ENCODE data around the gene SEMA3B. TPM values are rescaled to one million over a fixed set of nuclear protein-coding genes. Genes with fewer than 3 reads are reported as not detected.

Gene SEMA3B
- total and polyA plus RNA-seq, 2 experiments from 2014 or later = 2.4 to 3.3 TPM

DNA sequence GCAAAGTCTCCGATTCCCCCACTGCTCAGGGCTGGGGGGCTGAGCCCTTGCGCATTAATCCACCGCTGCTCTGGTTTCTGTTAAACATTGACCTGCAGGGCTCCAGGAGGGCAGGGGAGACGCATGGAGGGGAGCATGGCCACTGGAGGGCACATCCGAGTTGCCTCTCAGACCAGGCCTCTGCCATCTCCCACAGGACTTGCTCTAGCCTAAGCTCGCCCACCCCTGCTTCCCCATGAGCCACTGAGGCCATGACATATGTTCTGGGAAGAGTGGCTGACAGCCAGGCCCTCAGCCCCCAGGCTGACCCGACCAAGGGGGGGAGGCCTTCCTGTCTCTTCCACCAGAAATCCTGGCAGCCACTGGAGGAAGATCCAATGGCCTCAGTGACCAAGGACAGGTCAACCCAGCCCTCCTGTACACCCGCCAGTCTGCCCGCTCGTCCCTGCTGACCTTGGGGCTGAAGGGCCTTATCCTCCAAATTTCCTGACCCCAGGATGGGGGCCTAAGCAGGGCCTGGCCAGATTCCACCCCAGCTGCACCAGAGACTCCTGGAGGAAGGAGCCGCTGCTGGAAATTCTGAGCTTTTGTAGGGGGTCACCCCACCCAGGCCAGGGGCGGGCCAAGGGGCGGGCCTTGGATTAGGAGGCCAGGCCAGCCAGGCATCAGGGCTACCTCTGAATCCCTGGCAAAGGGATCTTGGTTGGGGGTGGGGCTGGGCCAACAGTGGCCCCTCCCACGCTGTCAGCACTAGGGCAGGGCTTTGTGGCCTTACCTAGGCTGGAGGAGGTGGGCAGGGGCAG lies 34.3 kb downstream of the SEMA3B start, which contains the start of gene HYAL1:
TSS of gene HYAL1 (minus strand) at position 562 of the 803 bp plus-strand sequence. CDS start 618 bp downstream, outside the sequence.
- H2AFZ ChIP-seq = no peak within 1 kb of the TSS
- no peaks in the 10 kb centered on the region for H4K20me1 ChIP-seq (replicated peaks; ENCODE audit: insufficient read depth)
- H3K36me3 Mint-ChIP-seq (ENCODE audit: low read depth) = peaks cover 17% of the 10 kb centered on the region; the same call in 2 of the 3 replicates
- H3K4me3 Mint-ChIP-seq = no peak within 1 kb of the TSS
- peak; percentile 89 for DNase-seq (ENCODE audit: low spot score)
- peak within 1 kb of the TSS; percentile 36; the same call in 1 of the 2 replicates for H3K4me3 ChIP-seq
- H3K27ac ChIP-seq (ENCODE audit: low read depth) = peak within 1 kb of the TSS; percentile 88; the same call in 1 of the 2 replicates
- no peaks in the 10 kb centered on the region for H3K27me3 ChIP-seq (ENCODE audit: insufficient read depth)
- TF ChIP-seq NANOG (IDR thresholded peaks at IDR 0.05; ENCODE audit: borderline replicate concordance) (no peak), POLR2AphosphoS5 (IDR thresholded peaks at IDR 0.05; ENCODE audit: low read depth) (peak; percentile 59)
- TF ChIP-seq, protein P1, sequence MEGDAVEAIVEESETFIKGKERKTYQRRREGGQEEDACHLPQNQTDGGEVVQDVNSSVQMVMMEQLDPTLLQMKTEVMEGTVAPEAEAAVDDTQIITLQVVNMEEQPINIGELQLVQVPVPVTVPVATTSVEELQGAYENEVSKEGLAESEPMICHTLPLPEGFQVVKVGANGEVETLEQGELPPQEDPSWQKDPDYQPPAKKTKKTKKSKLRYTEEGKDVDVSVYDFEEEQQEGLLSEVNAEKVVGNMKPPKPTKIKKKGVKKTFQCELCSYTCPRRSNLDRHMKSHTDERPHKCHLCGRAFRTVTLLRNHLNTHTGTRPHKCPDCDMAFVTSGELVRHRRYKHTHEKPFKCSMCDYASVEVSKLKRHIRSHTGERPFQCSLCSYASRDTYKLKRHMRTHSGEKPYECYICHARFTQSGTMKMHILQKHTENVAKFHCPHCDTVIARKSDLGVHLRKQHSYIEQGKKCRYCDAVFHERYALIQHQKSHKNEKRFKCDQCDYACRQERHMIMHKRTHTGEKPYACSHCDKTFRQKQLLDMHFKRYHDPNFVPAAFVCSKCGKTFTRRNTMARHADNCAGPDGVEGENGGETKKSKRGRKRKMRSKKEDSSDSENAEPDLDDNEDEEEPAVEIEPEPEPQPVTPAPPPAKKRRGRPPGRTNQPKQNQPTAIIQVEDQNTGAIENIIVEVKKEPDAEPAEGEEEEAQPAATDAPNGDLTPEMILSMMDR (conservative IDR thresholded peaks at IDR 0.05; ENCODE audit: low read depth in 2 of 2) = peak; percentile 29 to 68
- ATAC-seq = peak; percentile 64
- no peak within 1 kb of the TSS; the same call in 1 of the 2 replicates for H3K27ac Mint-ChIP-seq
- peaks cover 16% of the 10 kb centered on the region for H3F3A ChIP-seq (replicated peaks; ENCODE audit: low read depth)
- peaks cover 16% of the 10 kb centered on the region for H3K27me3 Mint-ChIP-seq (ENCODE audit: insufficient read depth, low read depth, poor library complexity)
- H3K9me2 ChIP-seq (ENCODE audit: insufficient read depth) = no peaks in the 10 kb centered on the region
- peaks cover 20% of the 10 kb centered on the region for H3K4me1 Mint-ChIP-seq
- peak within 1 kb of the TSS; percentile 74 for H3K4me2 ChIP-seq
- H3K36me3 ChIP-seq (ENCODE audit: insufficient read depth) = no peaks in the 10 kb centered on the region
- H3K9me3 Mint-ChIP-seq = peaks cover 31% of the 10 kb centered on the region
- peaks cover 23% of the 10 kb centered on the region for H3K4me1 ChIP-seq (ENCODE audit: insufficient read depth)
- H3K79me2 ChIP-seq (replicated peaks; ENCODE audit: insufficient read depth) = no peaks in the 10 kb centered on the region

- H3K27me3 ChIP-seq (ENCODE audit: insufficient read depth) = no peaks in the 10 kb centered on the region
- Mint-ChIP-seq H3K27me3 (ENCODE audit: insufficient read depth, low read depth, poor library complexity) (peaks cover 11% of the 10 kb centered on the region), H3K36me3 (ENCODE audit: low read depth) (peaks cover 28% of the 10 kb centered on the region), H3K27ac (no peak overlapping the region), H3K9me3 (peaks cover 44% of the 10 kb centered on the region), H3K4me3 (no peak overlapping the region), H3K4me1 (peaks cover 19% of the 10 kb centered on the region)
- H3F3A ChIP-seq (replicated peaks; ENCODE audit: low read depth) = peaks cover 14% of the 10 kb centered on the region
- peaks cover 19% of the 10 kb centered on the region for H3K4me1 ChIP-seq (ENCODE audit: insufficient read depth)
- H3K9me2 ChIP-seq (ENCODE audit: insufficient read depth) = no peaks in the 10 kb centered on the region
- no peak overlapping the region for H3K4me3 ChIP-seq
- no peak overlapping the region for H3K27ac ChIP-seq (ENCODE audit: low read depth)
- H4K20me1 ChIP-seq (replicated peaks; ENCODE audit: insufficient read depth) = no peaks in the 10 kb centered on the region
- no peaks in the 10 kb centered on the region for H3K79me2 ChIP-seq (replicated peaks; ENCODE audit: insufficient read depth)
- ATAC-seq = no peak
- H3K36me3 ChIP-seq (ENCODE audit: insufficient read depth) = no peaks in the 10 kb centered on the region
- DNase-seq (ENCODE audit: low spot score) = no peak
- no peak overlapping the region for H3K4me2 ChIP-seq
- no peak overlapping the region for H2AFZ ChIP-seq
- TF ChIP-seq, protein P2, sequence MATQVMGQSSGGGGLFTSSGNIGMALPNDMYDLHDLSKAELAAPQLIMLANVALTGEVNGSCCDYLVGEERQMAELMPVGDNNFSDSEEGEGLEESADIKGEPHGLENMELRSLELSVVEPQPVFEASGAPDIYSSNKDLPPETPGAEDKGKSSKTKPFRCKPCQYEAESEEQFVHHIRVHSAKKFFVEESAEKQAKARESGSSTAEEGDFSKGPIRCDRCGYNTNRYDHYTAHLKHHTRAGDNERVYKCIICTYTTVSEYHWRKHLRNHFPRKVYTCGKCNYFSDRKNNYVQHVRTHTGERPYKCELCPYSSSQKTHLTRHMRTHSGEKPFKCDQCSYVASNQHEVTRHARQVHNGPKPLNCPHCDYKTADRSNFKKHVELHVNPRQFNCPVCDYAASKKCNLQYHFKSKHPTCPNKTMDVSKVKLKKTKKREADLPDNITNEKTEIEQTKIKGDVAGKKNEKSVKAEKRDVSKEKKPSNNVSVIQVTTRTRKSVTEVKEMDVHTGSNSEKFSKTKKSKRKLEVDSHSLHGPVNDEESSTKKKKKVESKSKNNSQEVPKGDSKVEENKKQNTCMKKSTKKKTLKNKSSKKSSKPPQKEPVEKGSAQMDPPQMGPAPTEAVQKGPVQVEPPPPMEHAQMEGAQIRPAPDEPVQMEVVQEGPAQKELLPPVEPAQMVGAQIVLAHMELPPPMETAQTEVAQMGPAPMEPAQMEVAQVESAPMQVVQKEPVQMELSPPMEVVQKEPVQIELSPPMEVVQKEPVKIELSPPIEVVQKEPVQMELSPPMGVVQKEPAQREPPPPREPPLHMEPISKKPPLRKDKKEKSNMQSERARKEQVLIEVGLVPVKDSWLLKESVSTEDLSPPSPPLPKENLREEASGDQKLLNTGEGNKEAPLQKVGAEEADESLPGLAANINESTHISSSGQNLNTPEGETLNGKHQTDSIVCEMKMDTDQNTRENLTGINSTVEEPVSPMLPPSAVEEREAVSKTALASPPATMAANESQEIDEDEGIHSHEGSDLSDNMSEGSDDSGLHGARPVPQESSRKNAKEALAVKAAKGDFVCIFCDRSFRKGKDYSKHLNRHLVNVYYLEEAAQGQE (IDR thresholded peaks at IDR 0.05; ENCODE audit: unreplicated experiment) = no peak
- no peak for TF ChIP-seq JUNB (IDR thresholded peaks at IDR 0.05; ENCODE audit: unreplicated experiment)
- TF ChIP-seq POLR2AphosphoS5 (IDR thresholded peaks at IDR 0.05; ENCODE audit: low read depth) = no peak
- no peak for TF ChIP-seq ZNF114 (CRISPR knock-in tag; IDR thresholded peaks at IDR 0.05)
- TF ChIP-seq, protein P1 (conservative IDR thresholded peaks at IDR 0.05; ENCODE audit: low read depth in 2 of 2) = no peak
- TF ChIP-seq CREB1 (CRISPR knock-in tag; IDR thresholded peaks at IDR 0.05; ENCODE audit: low read depth) = no peak
- TF ChIP-seq EZH2 (IDR thresholded peaks at IDR 0.05; ENCODE audit: low read depth, unreplicated experiment) = no peak
- TF ChIP-seq STAT1 (IDR thresholded peaks at IDR 0.05; ENCODE audit: unreplicated experiment) = no peak
- TF ChIP-seq ZNF331 (CRISPR knock-in tag; IDR thresholded peaks at IDR 0.05; ENCODE audit: low read depth) = no peak
- no peak for TF ChIP-seq NANOG (IDR thresholded peaks at IDR 0.05; ENCODE audit: borderline replicate concordance)
- TF ChIP-seq EZH2phosphoT487 (IDR thresholded peaks at IDR 0.05; ENCODE audit: unreplicated experiment) = no peak
- no peak for TF ChIP-seq ETS1 (IDR thresholded peaks at IDR 0.05)
Observed at GRCh38 chr3:50304601-50305000, 35.7 kb downstream of the SEMA3B start.
